Small intestine (tissue), 7 donors: Measurements from ENCODE around the gene HOOK2. TPM values are rescaled to one million over a fixed set of nuclear protein-coding genes. Genes with fewer than 3 reads are reported as not detected.
A peak's percentile ranks its signal among the peaks of the same experiment; 100 is the strongest.

Source experiments
- DNase-seq, 2 donors: peaks; one replicate each; pipeline versions ENCODE4 v3.0.0 to v3.0.0-alpha.2; 2013
- FAIRE-seq: peaks from 2 replicates; lab custom pipeline; 2012; peaks lifted over from hg19 to GRCh38; lab: Jason Lieb, UNC
- H3K27ac ChIP-seq, 3 donors: one replicate each; pipeline ENCODE4 v1.5.1; 2013; ENCODE audit warnings: low read length in 2 of 3, mild to moderate bottlenecking in 2 of 3, control low read depth in 1 of 3, inconsistent platforms in 1 of 3, low read depth in 1 of 3, moderate library complexity in 1 of 3
- H3K27me3 ChIP-seq, 3 donors: one replicate each; pipeline ENCODE4 v1.6.1; 2013; ENCODE audit warnings: low read length in 3 of 3, inconsistent platforms in 1 of 3; ENCODE audit not compliant: control insufficient read depth in 3 of 3, insufficient read depth in 3 of 3
- H3K36me3 ChIP-seq, 3 donors: one replicate each; pipeline ENCODE4 v1.6.1; 2013; ENCODE audit warnings: low read length in 3 of 3, inconsistent platforms in 1 of 3, low read depth in 1 of 3, mild to moderate bottlenecking in 1 of 3, moderate library complexity in 1 of 3; ENCODE audit not compliant: control insufficient read depth in 3 of 3, insufficient read depth in 2 of 3
- H3K4me1 ChIP-seq, 3 donors: one replicate each; pipeline ENCODE4 v1.6.1; 2013; ENCODE audit warnings: low read length in 2 of 3, inconsistent platforms in 1 of 3, low read depth in 1 of 3, mild to moderate bottlenecking in 1 of 3, moderate library complexity in 1 of 3; ENCODE audit not compliant: control insufficient read depth in 3 of 3, insufficient read depth in 2 of 3
- H3K4me3 ChIP-seq, 3 donors: one replicate each; pipeline ENCODE4 v1.5.1; 2013; ENCODE audit warnings: low read length in 3 of 3, control low read depth in 1 of 3, inconsistent platforms in 1 of 3, low read depth in 1 of 3, mild to moderate bottlenecking in 1 of 3, moderate library complexity in 1 of 3
- H3K9me3 ChIP-seq, 2 donors: one replicate each; pipeline ENCODE4 v1.6.1; 2013; ENCODE audit warnings: low read depth in 1 of 2, low read length in 1 of 2; ENCODE audit not compliant: control insufficient read depth in 2 of 2, insufficient read depth in 1 of 2
- WGBS, 3 donors: extraction: QIAGEN DNeasy Blood & Tissue Kit; methylation state at CpG; one replicate each; pipeline ENCODE4 v1.1.7; 2013; 5-methylcytosine and 5-hydroxymethylcytosine counted together
- polyA plus RNA-seq, 4 donors: library from polyadenylated mRNA; stranded (reverse) in 3 of 4; unstranded in 1 of 4; fragments of 200-250 nt in 3 of 4; fragments of 120-200 nt in 1 of 4; gene quantifications; one replicate each; pipeline versions ENCODE4 v1.2.1 to v1.2.3, GENCODE V29; 2013
- donor health status: healthy with polysubstance abuse.
- donor health status: control.
- donor health status: control.
- donor health status: Bipolar disorder and iron deficiency.
- donor health status: healthy.

The HOOK2 gene
- polyA plus RNA-seq, 4 donors = 61.8 to 206 (median 167) TPM

DNA sequence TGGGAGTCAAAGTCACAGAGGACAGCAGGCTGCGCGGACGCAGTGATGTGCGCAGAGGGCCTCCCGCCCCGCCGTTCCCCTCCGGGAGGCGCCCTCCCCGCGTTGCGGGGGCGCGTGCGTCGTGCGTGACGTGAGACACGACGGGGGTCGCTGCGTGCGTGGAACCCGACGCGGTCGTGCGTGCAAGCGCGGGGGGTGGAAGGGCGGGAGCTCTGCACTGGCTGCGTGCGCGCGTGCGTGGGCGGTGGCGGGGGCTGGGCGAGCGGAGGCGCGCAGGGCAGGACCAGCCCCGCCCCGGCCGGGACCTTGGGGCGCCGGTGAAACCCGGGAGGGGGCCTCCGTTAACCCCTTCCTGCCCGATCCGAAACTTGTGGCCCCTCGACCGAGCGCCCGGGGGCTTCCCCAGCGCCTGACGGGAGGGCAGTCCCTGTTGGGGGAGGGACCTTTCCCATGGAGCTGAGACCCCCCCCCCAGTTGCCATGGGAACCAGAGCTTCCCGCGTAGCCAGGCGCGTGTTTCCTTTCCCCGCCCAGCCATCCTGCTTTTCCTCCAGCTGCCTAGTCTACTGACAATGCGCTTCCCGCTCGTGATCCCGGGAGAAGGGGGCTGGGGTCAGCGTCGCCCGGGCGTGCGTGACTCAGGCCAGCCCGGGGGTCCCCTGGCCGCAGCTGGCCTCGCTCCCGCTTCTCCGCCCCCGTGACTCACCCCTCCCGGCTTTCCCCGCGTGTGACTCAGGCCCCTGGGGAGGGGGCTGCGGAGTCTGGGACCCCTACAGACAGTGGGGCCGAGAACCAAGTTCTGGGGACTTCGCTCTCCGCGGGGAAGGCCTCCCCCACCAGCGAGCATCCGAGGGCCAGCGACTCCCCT lies 7.3 kb upstream of the HOOK2 start:
- H3K9me3 ChIP-seq = no peaks in the 10 kb centered on the region
- no peaks in the 10 kb centered on the region for H3K36me3 ChIP-seq
- H3K27me3 ChIP-seq = no peaks in the 10 kb centered on the region
- peaks cover 14 to 68% (median 19%) of the 10 kb centered on the region in 3 donors for H3K4me1 ChIP-seq
- 1 to 2% (median 1%) methylated on average over 61 to 88 of the region's 88 CpGs for WGBS, 3 donors
- peak overlapping the region; percentile 32 to 55 (median 47) for H3K4me3 ChIP-seq
- FAIRE-seq (no peak), DNase-seq (peak; percentile 74 to 90)
- H3K27ac ChIP-seq = peak overlapping the region; percentile 87 to 100 (median 87)

DNA sequence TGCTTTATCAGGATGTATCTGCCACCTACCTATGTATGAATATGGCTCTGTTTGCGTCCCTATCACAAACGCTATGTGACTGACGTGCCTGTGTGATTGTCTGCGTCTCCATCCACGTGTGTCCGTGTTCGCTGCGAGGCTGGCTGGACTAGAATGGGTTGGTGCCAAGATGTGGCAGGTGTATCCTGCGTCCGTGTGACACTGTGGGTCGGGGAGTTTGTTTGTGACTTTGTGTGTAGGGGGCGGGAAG lies 6.7 kb upstream of the HOOK2 start:
- Histone ChIP-seq H3K4me1 (peaks cover 14 to 66% (median 19%) of the 10 kb centered on the region in 3 donors), H3K27me3 (no peaks in the 10 kb centered on the region), H3K27ac (peak overlapping the region; percentile 87 to 100 (median 87)), H3K9me3 (no peaks in the 10 kb centered on the region), H3K4me3 (peak overlapping the region in 2 of 3 donors; percentile 47 to 55), H3K36me3 (no peaks in the 10 kb centered on the region)
- FAIRE-seq = no peak
- no peak for DNase-seq
- 1 to 2% (median 2%) methylated on average over 12 of the region's 12 CpGs for WGBS, 3 donors

DNA sequence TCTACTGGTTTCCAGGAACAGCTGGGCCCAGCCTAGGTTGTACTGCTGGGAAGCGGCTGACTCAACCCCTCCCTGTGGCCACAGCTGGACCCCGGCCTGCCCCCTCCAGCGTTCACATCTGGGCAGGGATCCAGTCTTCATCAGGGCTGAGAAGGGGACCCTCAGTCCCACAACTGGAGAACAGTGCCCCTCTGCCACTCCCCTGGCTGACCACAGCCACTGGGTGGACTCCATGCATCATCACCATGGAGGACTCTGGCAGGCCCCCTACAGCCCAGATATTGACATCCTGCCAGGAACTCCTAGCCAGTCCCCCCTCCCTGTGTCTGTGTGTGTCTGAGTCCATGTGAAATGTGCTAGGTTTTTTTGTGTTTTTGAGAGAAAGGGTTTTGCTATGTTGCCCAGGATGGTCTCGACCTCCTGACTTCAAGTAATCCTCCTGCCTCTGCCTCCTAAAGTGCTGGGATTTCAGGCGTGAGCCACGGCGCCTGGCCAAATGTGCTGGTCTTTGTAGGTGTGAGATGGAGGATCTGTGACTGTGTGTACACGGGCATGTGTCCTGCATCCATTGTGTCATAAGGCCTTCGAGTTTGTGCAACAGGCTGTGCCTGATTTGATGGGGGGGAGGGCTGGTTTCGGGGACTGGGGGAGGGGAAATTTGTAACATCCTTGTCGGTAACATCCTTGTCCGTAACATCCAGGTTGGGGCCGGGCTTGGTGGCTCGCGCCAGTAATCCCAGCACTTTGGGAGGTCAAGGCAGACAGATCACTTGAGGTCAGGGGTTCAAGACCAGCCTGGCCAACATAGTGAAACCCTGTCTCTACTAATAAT lies 4.0 kb upstream of the HOOK2 start:
- Histone ChIP-seq H3K27ac (peak overlapping the region; percentile 35 to 91 (median 89)), H3K4me3 (no peak overlapping the region), H3K4me1 (peaks cover 9 to 45% (median 10%) of the 10 kb centered on the region in 3 donors), H3K9me3 (no peaks in the 10 kb centered on the region), H3K36me3 (peaks cover 0 to 4% (median 0%) of the 10 kb centered on the region in 3 donors), H3K27me3 (no peaks in the 10 kb centered on the region)
- FAIRE-seq (no peak), DNase-seq (peak in 1 of 2 donors; percentile 66)
- 57 to 72% (median 70%) methylated on average over 15 of the region's 15 CpGs for WGBS, 3 donors

DNA sequence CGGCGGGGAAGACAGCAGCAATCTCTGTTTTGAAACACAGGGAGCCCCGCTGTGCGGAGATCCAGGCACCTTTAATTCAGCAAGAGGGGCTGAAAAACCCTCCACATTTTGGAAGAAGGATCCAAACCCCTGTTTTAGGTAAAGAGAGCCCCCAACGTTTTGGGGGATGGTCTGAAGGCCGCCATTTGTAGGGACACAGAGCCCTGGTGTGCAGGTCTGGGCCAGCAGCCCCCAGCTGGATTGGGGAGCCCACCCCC lies 3.5 kb upstream of the HOOK2 start:
- Histone ChIP-seq H3K4me1 (peaks cover 9 to 45% (median 10%) of the 10 kb centered on the region in 3 donors), H3K36me3 (peaks cover 0 to 9% (median 0%) of the 10 kb centered on the region in 3 donors), H3K27me3 (no peaks in the 10 kb centered on the region), H3K9me3 (no peaks in the 10 kb centered on the region), H3K4me3 (peak overlapping the region in 1 of 3 donors; percentile 61), H3K27ac (peak overlapping the region; percentile 61 to 91 (median 89))
- FAIRE-seq = no peak
- DNase-seq = no peak
- WGBS, 3 donors = 38 to 59% (median 51%) methylated on average over 6 of the region's 6 CpGs

DNA sequence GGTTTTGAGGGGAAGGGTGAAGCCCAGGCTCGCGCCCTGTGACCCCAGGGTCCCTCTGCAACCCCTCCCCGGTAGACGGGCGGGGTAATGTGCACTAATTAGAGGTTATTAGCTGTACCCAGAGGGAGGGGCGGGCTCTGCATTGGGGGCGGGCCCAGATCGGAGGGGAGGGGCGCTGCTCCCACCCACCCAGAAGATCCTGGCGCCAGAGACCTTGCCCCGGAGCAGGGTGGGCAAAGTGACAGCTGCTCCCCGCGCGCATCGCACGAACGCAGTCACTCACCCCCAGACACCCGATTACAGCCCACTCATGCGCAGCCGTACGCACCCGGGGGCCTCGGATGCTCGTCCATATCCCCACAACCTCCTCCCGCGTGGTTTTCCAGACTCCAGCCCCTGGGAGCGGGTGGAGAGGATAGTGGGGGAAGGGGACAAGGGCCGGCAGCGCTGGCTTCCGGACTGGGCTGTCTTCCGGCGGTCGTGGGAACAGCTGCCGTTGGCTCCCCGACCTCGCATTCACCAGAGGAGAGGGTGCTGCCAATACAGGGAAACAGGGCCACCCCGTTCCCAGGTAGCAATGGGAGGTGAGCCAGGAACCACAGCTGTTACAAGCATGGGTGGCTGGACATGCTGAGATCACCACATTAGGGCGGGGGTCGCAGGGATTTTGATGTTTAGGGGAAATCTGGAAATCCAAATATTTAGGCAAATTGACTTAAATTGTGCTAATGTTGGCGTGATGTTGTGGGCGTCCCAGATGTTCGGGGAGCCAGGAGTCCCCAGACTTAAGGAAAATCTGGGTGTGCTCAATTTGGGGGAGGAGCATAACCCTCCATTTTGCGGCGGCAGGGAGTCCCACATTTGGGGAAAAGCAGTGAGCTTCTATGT lies 2.9 kb upstream of the HOOK2 start:
- Histone ChIP-seq H3K9me3 (no peaks in the 10 kb centered on the region), H3K4me1 (peaks cover 4 to 45% (median 5%) of the 10 kb centered on the region in 3 donors), H3K4me3 (peak overlapping the region; percentile 44 to 63 (median 61)), H3K27me3 (no peaks in the 10 kb centered on the region), H3K36me3 (peaks cover 0 to 15% (median 0%) of the 10 kb centered on the region in 3 donors), H3K27ac (peak overlapping the region; percentile 61 to 91 (median 89))
- DNase-seq (peak; percentile 64 to 87), FAIRE-seq (no peak)
- WGBS, 3 donors = 2 to 3% (median 2%) methylated on average over 41 to 44 of the region's 44 CpGs

DNA sequence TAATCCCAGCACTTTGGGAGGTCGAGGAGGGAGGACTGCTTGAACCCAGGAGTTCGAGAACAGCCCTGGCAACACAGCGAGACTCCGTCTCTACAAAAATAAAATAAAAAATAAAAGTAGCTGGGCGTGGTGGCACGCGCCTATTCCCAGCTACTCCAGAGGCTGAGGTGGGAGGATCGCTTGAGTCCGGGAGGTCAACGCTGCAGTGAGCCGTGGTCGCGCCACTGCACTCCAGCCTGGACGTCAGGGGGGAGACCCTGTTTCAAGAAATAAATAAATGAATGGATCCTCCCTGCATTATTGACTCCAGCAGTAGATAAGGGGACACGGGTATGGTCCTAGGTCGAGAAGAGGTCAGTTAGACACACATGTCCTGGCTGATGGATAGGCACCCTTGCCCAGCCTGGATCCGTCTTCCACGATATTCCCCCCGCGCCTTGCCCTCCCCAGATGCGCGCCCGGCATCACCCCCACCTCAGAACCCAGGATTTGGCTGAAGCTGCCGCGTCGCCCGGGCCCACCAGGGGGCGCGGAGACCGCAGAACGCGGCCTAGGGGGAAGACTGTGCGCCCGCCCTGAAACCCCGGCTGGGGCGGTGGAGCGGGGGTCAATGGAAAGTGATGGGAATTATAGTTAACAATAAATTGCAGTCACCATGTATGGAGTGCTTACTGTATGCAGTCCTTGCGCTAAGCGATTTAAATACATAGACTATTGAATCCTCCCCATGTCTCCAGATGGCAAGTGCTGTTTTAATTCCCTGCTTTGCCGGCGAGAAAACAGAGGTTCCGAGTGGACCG lies 2.1 kb upstream of the HOOK2 start:
- H3K27me3 ChIP-seq = no peaks in the 10 kb centered on the region
- FAIRE-seq = no peak
- WGBS, 3 donors = 4 to 7% (median 6%) methylated on average over 41 to 43 of the region's 43 CpGs

DNA sequence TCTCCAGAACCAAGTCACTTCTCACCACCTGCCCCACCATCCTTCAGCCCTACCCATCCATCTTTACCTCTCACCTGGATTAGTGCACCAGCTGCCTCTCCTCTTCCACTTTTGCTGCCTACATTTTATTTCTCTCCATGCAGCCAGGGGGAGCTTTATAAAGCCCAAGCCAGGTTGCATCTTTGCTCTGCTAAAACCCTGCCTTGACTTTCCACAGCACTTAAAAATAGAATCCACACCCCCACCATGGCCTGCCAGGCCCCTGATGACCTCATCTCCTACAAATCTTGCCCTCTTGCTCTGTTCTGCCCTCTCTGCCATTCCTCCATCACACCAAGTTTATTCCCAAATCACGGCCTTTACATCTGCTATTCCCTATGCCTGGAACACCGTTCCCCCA lies 1.8 kb downstream of the HOOK2 start:
- FAIRE-seq (no peak), DNase-seq (no peak)
- Histone ChIP-seq H3K27me3 (no peaks in the 10 kb centered on the region), H3K36me3 (peaks cover 0 to 57% (median 11%) of the 10 kb centered on the region in 3 donors), H3K4me1 (peaks cover 0 to 34% (median 0%) of the 10 kb centered on the region in 3 donors), H3K9me3 (no peaks in the 10 kb centered on the region), H3K27ac (no peak overlapping the region), H3K4me3 (no peak overlapping the region)
- WGBS, 3 donors = 87 to 91% (median 89%) methylated on average over 2 of the region's 2 CpGs

More for the DNA sequence above, 2.1 kb upstream of the HOOK2 start:
- peaks cover 0 to 43% (median 0%) of the 10 kb centered on the region in 3 donors for H3K4me1 ChIP-seq
- peak overlapping the region; percentile 44 to 63 (median 61) for H3K4me3 ChIP-seq
- peaks cover 0 to 23% (median 0%) of the 10 kb centered on the region in 3 donors for H3K36me3 ChIP-seq
- H3K9me3 ChIP-seq = no peaks in the 10 kb centered on the region
- peak; percentile 75 to 93 for DNase-seq
- peak overlapping the region; percentile 61 to 91 (median 89) for H3K27ac ChIP-seq
